Erythroblast (primary cell): Measurements from ENCODE around the gene ZNF554.

ENCODE experiments used
- DNase-seq, 2 experiments: peaks; one replicate each; lab custom pipeline; 2025; lab: John Stamatoyannopoulos, UW
- GATA1 ChIP-seq: IDR thresholded peaks from 2 replicates; pipeline ENCODE4 v1.6.1; 2011; ENCODE audit warnings: low read depth, mild to moderate bottlenecking, control low read depth, low read length, moderate library complexity
- POLR2A ChIP-seq: IDR thresholded peaks from 2 replicates; pipeline ENCODE4 v1.6.1; 2011; ENCODE audit warnings: mild to moderate bottlenecking, low read length

Gene ZNF554

DNA sequence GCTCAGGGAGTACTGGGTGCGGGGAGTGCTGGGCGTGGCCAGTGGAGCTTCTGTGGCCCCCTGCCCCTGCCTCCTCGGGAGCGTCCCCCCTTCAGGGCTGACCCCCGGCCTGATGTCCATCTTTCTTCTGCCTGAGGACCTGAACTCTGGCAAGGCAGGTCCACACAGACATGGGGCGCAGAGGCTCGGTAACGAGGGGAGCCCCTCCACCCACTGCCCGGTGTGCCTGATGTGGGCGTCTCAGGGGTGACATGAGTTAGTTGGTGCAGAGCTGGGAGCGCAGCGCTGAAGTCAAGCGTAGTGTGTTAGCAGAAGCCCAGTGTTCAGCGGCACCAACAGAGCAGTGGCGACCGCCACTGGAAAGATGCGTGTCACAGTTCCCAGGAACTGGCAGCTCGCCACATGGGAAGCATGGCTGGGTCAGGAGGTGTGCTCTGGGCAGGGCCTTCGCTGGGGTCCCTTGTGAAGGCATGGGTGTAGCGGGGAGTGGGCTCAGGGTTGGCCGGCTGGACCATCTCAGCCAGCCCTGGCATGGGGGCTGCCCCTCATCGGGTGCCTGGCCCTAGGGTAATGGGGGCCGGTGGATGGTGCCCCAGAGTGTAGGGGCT lies 22.9 kb upstream of the ZNF554 start:
- no peak for TF ChIP-seq GATA1
- no peak for TF ChIP-seq POLR2A
- DNase-seq = no peak

DNA sequence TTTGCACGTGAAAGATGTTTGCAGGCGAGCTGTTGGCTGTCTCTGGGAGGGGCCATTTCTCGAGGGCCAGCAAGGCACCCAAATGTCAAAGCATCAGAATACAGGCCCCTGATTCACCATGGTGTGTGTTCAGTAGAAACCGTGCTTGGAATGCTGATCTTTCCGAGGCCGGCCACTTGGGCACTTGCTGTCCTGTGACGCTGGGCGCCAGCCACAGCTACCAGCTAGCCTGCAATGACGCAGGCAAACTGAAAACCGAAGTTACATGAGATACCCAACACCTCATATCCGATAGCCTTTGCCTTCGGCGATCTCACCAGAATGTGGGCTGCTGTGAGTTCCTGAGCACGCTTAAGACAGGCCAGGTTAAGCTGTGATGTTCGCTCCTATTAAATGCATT lies 22.4 kb upstream of the ZNF554 start:
- TF ChIP-seq GATA1 (no peak), POLR2A (no peak)
- DNase-seq = no peak

DNA sequence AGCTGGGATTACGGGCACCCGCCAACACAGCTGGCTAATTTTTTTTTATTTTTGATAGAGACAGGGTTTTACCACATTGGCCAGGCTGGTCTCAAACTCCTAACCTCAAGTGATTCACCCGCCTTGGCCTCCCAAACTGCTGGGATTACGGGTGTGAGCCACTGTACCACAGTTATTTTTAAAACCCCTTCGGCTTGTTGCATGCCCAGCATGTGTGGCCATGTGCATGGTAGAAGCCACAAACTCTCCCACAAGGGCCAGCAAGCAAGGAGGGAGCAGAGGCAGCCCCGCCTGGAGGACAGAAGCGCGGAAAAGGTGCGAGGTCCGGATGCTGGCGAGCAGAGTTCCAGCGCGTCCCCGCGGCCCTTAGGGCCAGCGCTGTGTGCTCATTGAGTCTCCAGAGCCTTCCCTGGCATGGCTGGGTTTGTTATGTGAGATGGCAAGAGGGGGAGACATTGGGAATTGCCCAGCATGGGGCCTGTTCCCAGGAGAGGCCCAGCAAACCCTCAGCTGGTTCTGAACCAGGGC lies 21.4 kb upstream of the ZNF554 start:
- no peak for DNase-seq

DNA sequence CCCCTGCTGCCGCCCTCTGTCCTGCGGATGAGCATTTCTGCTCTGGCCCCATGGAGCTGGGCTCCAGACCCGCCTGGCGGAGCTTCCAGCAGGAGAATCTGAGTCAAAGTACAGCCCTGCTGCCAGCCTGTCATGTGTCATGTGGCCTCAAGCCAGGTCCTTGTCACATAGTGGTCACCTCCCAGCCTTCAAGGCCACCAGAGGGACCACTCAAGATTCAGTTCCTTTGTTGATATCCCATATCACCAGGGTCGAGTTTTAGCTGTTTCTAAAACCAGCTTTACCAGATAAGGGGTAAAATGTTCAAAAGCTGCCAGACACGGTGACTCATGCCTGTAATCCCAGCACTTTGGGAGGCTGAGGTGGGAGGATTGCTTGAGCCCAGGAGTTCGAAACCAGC lies 20.9 kb upstream of the ZNF554 start:
- no peak for TF ChIP-seq GATA1
- no peak for TF ChIP-seq POLR2A
- DNase-seq = peak; percentile 57 to 76

More for the DNA sequence above, 21.4 kb upstream of the ZNF554 start:
- TF ChIP-seq GATA1 (no peak), POLR2A (no peak)

DNA sequence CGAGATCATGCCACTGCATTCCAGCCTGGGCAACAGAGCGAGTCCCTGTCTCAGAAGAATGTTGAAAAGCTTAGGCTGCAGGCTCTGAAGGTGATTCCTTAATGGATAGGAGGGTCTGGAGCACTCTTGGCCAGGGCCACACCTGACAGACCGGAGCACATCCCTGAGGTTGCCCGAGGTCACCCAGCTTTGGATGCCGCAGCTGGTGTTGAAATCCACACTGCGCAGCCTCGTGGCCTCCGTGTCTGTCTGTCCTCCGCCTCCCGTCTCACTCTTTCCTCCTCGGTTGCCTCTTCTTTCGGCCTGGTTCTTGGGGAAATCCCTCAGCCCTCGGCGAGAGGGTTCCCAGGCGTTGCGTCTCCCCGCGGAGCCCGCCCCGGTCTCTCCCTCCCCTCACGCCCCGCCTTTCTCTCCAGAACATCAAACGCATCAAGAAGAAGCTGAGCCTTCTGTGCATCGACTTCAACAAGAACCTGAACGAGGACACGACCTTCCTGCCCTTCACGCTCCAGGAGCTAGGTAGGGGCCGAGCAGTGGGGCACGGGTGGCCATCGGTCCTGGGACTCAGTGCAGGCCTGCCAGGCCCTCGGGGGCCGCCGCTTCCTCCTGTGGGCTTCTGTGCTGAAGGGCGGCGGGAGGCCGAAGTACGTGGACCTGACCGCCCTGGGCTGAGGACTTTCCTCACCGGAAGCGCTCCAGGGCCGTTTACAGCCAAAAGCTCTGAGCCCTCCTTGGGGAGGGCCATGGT lies 20.2 kb upstream of the ZNF554 start:
- TF ChIP-seq POLR2A (no peak), GATA1 (no peak)
- no peak for DNase-seq

DNA sequence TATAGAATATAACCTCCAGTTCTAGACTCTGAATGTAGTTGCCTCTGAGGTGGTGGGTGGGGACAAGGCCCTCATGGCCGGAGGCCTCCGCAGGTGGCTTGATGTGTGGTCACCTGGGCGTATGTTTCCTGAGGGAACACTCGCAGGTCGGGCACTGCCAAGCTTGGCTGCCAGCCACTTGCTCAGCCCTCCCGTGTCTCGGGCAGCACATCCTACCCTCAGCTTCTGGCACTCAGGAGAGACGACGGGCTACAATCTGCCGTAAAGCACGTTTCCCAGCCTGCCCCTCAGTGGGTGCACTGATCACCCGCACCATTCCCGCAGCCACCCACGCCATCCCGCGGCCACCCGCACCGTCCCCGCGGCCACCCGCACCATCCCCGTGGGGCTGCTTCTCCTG lies 19.2 kb upstream of the ZNF554 start:
- no peak for DNase-seq
- TF ChIP-seq GATA1 = no peak
- no peak for TF ChIP-seq POLR2A

DNA sequence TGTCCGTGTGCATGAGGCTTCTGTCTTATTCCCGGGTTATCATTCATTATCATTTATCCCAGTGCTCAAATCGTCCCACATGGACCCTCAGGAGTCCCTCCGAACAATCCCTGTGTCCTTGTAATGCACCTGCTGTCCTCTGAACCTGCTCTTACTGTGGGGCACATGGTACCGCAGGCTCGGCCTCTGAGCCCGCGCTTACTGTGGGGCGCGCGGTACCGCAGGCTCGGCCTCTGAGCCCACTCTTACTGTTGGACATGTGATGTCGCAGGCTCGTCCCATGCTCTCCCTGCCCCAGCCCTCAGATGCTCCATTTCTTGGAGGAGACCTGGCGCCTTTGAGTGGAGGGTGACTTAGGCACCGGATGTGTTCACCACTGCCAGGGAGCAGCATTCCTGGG lies 16.8 kb upstream of the ZNF554 start:
- TF ChIP-seq POLR2A (no peak), GATA1 (no peak)
- DNase-seq = no peak

DNA sequence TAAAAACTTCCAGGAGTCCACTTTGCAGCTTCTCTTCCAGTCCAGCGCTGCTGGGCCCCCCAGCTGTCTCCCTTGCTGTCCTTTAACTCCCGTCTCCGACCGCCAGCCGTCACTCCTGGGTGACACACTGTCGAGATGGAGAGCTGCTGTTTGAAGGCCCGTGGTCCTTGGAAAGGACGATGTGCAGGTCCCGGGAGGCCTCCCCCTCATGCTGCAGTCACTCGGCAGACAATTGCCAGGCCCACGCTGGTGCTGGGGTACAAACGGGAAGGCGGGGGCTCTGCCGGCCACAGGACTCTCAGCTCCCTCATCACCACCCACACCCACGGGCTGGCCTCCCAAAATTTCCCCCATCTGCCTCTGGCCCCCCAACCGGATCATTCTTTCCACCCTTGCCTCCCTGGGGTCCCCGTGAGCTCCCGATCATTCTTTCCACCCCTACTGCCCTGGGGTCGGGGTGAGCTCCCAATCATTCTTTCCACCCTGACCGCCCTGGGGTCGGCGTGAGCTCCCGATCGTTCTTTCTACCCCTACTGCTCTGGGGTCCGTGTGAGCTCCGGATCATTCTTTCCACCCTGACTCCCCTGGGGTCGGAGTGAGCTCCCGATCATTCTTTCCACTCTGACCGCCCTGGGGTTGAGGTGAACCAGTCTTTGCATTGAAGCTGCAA lies 16.0 kb upstream of the ZNF554 start:
- no peak for TF ChIP-seq GATA1
- no peak for TF ChIP-seq POLR2A
- DNase-seq = no peak

DNA sequence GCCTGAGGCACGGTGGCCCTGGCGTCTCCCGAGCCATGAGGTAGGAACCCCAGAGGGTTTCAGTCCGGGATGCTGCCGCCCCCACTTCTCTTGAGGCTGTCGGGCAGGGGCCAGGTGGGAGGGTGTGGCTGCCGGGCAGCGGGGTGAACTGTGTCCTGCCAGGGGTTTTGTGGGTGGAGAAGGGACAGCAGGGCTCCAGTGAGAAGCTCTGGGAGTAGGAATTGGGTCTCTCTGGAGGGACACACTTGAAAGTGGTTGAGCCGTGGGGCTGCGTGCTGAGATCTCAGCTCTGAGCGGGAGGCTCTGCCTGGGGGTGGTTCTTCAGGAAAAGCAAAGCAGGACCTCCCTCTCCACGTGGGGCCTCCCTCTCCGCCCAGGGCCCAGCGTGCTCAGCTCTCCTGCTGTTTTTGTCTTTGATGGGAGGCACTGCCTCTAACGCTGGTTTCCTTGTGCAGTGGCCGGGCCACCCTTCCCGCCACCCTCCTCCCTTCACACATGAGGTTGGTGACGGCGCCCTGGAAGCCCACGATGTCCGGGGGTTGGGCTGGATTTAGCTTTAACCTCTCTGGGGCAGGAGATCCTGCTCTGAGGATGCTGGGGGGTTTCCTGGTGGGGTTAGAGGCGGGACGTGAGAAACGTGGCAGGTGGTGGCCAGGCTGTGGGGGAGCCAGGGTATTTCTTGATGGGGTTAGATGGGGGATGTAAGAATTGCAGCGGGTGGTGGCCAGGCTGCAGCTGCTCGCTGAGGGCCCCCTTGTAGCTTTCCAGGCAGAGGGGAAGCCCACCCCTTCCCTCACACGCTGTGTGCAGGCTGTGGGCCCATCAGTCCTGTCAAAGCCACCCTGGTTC lies 15.3 kb upstream of the ZNF554 start:
- TF ChIP-seq POLR2A (no peak), GATA1 (no peak)
- no peak for DNase-seq

DNA sequence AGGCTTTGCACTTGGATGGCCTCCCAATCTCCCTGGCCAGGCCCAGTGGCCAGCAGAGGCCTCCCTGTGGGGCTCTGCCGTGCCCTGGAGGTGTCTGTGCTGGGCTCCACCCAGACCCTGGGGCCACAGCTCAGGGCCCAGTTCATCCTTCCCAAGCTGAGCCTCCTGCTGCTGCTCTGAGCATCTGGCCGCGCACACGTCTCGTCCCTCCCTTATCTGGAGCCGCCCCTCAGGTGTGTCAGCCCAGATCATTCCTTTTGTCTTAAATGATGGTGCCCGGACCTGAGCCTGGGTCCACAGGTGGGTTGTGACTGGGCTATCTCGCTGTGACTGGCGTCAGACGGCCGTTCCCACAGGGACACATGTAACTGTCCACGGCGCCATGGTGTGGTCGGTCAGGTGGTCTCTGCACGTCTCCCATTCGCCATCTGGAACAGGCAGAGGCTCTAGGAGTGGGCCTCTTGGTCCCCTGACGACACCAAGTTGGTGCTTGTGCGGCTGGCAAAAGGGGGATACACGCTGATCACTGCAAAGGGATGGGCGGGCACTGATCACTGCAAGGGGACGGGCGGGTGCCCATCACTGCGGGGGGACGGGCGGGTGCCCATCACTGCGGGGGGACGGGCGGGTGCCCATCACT lies 14.3 kb upstream of the ZNF554 start:
- no peak for TF ChIP-seq POLR2A
- TF ChIP-seq GATA1 = no peak
- DNase-seq = no peak

DNA sequence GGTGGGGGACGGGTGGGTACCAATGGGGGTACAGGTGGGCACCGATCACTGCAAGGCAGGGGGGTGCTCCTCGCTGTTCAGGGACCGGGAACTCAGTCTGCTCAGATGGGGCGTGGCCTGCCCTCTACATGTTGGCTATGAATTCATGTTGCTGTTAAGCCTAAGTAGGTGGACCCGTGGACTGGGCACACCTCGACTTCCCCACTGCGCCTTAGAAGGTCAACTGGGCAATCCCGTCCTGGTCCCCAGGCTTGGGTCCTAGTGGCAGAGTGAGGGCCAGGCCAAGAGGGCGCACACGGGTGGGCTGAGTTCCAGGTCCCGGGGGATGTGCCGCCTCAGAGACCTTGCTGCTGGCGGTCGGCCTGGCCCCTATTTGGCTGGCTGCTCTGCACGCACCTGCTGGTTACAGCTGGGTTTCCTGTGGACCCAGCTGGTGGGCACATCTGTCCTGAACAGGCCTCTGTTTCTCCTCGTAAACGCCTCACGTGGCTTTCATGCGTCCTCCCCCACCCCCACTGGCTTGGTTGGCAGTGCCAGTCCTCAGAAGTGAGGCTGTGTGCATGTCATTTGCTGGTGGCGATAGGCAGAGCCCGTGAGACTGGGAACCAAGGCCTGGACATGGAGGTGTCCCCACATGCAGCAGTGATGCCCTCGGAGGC lies 13.5 kb upstream of the ZNF554 start:
- DNase-seq = no peak
- TF ChIP-seq POLR2A = no peak
- no peak for TF ChIP-seq GATA1

DNA sequence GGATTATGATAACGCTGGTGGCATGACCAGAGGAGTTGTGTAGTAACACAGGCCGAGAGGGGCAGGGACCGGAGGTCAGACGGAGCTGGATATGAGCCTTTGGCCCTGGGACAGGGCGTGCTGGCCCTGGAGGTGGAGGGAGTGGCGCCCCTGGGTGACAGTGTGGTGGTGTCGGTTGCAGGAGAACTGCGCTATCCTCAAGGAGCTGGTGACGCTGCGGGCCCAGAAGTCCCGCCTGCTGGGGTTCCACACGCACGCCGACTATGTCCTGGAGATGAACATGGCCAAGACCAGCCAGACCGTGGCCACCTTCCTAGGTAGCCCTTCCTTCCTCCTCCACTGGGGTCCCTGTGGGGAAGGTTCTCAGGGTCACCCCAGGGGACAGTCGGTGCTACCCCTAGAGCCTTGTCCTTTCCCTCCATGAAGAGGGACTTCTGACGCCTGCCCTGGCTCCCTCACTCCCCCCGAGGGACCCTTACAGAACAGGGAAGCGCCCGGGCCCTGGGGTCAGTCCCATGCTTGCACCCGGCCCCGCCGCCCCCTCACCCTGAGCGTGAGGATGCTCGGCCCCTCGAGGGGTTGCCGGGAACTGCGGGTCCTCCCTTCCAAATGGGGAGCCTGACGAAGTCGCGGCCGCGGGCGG lies 12.8 kb upstream of the ZNF554 start:
- DNase-seq = no peak
- TF ChIP-seq POLR2A (no peak), GATA1 (no peak)
